GM18511 (cell line): ENCODE data around the gene RBFOX2.
"Not testable (repeated sequence)": the region's sequence is repeated elsewhere in the genome, so short reads cannot be mapped to it uniquely, and the experiment has no call there.

ENCODE experiments used
- ATAC-seq: cut with Tn5 transposase; IDR thresholded peaks from one replicate; pipeline ENCODE4 v1.9.1; 2021; ENCODE audit warnings: mild to moderate bottlenecking, moderate library complexity; ENCODE audit not compliant: unreplicated experiment

The RBFOX2 gene

DNA sequence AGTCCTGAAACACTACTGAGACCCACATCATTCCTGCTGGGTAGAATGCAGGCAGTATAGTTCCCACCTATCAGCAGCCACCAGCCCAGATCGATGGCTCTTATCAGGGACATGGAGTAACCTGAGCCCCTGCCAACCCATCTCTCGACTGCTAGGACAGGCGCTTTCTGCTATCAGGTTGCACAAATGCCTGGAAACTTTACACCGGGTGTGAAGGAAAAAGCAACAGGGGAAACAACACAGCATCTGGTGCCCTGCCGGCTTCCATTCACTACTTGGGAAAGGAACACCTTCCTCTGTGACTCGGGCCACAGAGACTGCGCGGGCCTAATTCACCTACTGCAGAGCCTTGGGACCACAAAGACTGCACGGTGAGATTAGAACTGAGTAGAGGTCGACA is 18.5 kb downstream of the RBFOX2 start:
- ATAC-seq, result no peak

DNA sequence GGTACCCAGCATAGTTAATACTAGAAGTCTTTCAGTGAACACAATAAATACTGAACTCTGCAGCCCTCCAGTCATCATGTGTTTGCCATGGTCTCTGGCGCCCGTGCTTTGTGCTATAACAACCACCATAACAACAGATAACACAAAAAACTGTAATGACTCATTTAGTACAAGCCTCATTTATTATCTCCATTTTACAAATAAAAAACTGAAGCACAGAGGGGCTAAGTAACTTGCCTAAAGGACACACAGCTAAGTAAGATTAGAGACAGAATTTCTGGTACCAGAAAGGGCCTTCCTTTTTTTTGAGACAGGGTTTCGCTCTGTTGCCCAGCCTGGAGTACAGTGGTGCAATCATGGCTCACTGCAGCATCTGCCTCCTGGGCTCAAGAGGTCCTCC is 19.5 kb downstream of the RBFOX2 start:
- no peak for ATAC-seq

- ATAC-seq, result no peak
Measured at GRCh38 chr22:36008565-36008964, 20.1 kb downstream of the RBFOX2 start.

- no peak for ATAC-seq
Measured at GRCh38 chr22:36008131-36008530, 20.5 kb downstream of the RBFOX2 start.

- no peak for ATAC-seq
Measured at GRCh38 chr22:36003972-36004674, 24.5 kb downstream of the RBFOX2 start.

DNA sequence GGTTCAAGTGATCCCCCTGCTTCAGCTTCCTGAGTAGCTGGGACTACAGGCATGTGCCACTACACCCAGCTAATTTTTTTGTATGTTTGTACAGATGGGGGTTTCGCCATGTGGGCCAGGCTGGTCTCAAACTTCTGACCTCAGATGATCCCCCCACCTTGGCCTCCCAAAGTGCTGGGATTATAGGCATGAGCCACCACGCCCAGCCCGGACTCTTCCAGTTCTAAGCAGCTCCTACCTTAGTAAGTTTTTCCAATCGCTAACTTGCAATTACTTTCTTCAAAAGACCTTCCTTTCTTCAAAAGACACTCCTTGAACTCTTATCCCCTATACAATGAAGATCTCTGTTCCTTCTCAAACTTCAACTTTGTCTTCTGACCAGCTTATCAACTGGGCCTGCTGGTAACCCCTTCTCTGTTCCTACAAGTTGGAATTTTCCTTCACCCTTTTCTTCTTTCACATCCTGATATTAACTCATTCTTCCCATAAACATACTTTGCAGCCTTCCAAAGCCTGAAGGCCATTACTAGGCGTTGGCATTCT is 25.8 kb downstream of the RBFOX2 start:
- no peak for ATAC-seq

DNA sequence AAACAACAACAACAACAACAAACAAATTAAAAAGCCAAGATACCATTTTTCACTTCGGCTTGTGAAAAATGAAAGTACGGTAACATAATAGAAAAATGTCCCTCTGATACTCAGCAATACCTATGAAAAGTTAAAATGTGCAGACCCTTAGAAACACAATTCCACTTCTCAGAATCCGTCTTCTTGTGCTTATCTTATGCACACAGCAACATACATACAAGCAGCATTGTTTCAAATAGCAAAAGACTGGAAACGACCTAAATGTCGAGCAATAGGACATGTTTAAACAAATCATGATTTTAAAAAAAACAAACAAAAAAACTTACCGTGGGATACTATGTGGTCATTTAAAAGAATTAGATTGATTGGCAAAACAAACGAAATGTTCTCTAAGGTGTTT is 26.5 kb downstream of the RBFOX2 start:
- no peak for ATAC-seq

DNA sequence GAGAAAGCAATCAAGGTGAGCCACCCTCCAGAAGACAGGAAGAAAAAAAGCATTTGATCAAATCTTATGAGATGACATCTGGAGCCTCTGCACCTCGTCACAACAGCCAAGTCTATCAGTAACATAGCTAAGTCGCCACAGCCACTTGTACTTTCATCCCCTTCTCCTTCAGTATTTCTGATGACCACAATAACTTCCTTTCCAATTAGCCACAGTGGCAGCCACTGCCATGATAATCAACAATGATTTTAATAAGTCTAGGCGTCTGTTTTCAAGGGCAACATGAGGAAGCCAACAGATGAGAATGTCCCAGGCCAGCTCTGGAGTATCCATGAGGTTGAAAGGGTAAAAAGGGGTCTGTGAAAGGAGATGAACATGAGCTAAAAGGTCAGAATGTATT is 29.9 kb downstream of the RBFOX2 start:
- ATAC-seq, result no peak

- no peak for ATAC-seq
Measured at GRCh38 chr22:35997438-35997837, 31.2 kb downstream of the RBFOX2 start.

- no peak for ATAC-seq
Measured at GRCh38 chr22:35996596-35996995, 32.0 kb downstream of the RBFOX2 start.

DNA sequence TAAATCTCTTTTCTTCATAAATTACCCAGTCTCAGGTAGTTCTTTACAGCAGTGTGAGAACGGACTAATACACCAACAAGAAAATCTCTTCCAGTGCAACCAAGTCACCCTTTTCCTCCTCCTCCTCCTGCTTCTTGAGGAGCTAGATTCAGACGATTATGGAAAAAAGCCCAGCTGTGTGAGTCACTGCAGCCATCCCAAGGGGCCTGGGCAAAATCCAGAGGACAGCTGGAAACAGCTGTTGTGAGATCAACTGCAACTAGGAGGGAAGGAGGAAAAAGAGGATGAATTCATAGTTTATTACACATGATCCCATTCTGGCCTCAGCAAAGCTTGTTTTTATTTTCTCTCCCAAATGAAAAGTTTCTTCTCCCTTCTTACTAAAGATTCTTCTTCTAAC is 32.9 kb downstream of the RBFOX2 start:
- ATAC-seq, result no peak

- ATAC-seq, result no peak
Measured at GRCh38 chr22:35995348-35995747, 33.3 kb downstream of the RBFOX2 start.

GRCh38 chr22:35993727-35994126 is 34.9 kb downstream of the RBFOX2 start:
- ATAC-seq, result not testable (repeated sequence)

DNA sequence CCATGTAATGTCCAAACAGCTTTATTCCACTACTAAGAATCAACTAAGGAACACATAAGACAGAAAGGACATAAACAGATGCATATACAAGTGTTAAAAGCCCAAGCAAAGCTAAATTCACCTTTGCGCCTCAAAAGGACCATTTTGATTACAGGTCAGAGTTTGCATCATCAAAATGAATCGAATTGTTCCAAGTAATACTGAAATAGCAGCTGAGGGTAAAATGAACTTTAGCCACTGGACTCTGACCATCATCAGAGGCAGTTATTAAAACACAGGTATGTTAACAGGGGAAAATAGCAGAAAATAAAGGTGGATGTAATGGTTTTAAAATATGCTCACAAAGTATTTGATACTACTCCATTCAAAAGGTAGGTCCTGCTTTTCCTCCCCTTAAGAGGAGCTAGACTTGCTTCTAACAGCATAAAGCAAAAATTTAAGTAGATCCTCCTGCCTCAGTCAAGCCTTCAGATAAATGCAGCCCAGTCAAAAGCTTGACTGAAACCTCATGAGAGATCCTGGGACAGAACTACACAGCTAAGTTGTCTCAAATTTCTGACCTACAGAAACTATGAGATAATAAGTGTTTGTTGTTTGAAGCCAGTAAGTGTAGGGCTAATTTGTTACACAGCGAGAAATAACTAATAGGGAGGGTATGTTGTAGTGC is 35.4 kb downstream of the RBFOX2 start:
- ATAC-seq, result no peak

- ATAC-seq, result no peak
Measured at GRCh38 chr22:35991168-35991567, 37.5 kb downstream of the RBFOX2 start.

DNA sequence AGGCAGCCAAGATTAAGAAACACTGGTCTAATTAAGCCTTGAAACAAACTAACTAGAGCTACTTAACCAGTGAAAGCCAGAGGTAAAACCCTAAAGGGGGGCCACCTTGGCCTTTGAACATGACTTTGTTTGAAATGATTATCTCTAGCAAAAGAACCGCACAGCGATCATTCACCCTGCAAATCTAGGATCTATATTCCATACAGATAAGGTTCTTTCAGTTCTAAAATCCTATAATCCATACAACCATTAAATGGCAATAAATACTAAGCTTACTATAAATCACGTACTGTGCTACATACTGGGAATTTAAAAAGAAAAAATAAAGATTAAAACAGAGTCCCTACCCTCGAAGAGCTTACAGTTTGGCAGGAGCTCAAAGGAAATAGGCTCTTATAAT is 40.6 kb downstream of the RBFOX2 start:
- no peak for ATAC-seq

- no peak for ATAC-seq
Measured at GRCh38 chr22:35987487-35987886, 41.1 kb downstream of the RBFOX2 start.

- ATAC-seq, result no peak
Measured at GRCh38 chr22:35986088-35986487, 42.5 kb downstream of the RBFOX2 start.

DNA sequence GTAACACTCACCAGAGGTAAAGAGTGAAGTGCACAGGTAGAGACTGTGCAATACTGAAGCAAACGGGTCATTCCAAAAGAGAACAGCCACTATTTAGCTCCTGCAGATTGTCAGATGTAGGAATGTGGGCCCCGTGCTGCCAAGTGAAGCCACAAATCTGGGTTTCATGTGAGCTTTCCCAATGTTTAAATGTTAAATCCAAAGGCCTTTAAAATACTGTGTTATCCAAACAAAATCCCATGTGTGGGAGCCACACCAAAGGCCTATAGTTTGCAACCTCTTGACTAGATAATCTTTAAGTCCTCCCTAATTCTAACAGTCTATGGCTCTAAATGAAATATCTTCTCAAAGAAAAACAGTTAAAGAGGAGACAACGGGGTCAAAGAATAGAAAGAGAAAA is 43.3 kb downstream of the RBFOX2 start:
- ATAC-seq, result no peak

DNA sequence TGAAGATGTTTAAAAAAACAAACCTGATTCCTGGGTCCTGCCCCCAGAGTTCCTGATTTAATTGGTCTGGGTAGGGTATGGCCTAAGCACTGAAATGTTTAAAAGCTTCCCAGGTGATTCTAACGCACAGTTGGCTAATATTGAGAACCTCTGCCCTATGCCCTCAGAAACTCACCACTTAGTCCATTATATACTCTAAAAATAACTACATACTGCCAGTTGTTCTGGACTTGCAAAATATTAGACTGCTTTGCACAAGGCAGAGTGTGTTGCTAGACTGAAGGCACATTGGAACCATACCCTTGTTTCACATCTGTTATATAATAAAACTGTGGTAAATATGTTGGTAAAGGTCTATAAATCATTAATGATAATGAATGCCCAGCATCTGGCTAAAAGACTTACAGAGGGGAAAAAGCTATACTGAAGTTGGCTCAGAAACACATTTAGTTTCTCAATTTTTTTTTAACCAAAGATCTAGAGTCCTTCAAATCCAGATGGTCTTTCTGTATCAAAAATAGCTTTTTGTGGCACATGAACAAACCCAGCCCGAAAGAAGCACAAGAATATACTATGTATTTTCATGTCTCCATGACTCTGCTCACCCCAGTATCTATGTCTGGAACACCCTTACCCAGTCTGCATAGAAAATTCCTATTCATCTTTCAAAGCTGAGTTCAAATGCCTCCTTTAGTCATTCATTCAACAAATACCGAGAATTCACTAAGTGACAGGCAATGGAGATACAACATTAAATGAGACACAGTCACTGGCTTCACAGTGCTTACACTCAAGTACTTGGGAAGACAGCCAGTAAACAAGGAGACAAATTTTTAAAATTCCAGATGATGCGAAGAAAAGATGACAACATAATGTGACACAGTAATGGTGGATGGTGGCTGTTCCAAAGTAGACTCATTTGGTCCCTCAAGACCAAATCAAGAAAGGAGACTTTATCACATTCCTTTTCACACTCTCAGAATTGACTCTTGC is 44.1 kb downstream of the RBFOX2 start:
- ATAC-seq, result no peak

GRCh38 chr22:35981900-35982299 is 46.7 kb downstream of the RBFOX2 start:
- ATAC-seq, result no peak
